Glutamatergic neuron (in vitro differentiated cells): ENCODE data around the gene PTTG2. TPM values are rescaled to one million over a fixed set of nuclear protein-coding genes. Genes with fewer than 3 reads are reported as not detected.
"Not testable (repeated sequence)": the region's sequence is repeated elsewhere in the genome, so short reads cannot be mapped to it uniquely, and the experiment has no call there.

Source experiments
- DNase-seq: peaks from one replicate; pipeline ENCODE4 v3.0.0; 2022
- H3K27ac Mint-ChIP-seq: one replicate; pipeline ENCODE4 v1.8.0; 2020; ENCODE audit warnings: mild to moderate bottlenecking, mixed read lengths, inconsistent platforms; ENCODE audit not compliant: unreplicated experiment
- H3K27me3 Mint-ChIP-seq: one replicate; pipeline ENCODE4 v1.8.0; 2020; ENCODE audit warnings: mild to moderate bottlenecking, moderate library complexity, mixed read lengths, inconsistent platforms; ENCODE audit not compliant: unreplicated experiment
- H3K36me3 Mint-ChIP-seq: one replicate; pipeline ENCODE4 v1.8.0; 2020; ENCODE audit warnings: mild to moderate bottlenecking, mixed read lengths, inconsistent platforms; ENCODE audit not compliant: unreplicated experiment
- H3K4me1 Mint-ChIP-seq: one replicate; pipeline ENCODE4 v1.8.0; 2020; ENCODE audit warnings: mild to moderate bottlenecking, low read depth, mixed read lengths, inconsistent platforms; ENCODE audit not compliant: unreplicated experiment
- H3K4me3 Mint-ChIP-seq: one replicate; pipeline ENCODE4 v1.8.0; 2020; ENCODE audit warnings: mild to moderate bottlenecking, mixed read lengths, inconsistent platforms; ENCODE audit not compliant: unreplicated experiment
- H3K9me3 Mint-ChIP-seq: one replicate; pipeline ENCODE4 v1.8.0; 2020; ENCODE audit warnings: mild to moderate bottlenecking, moderate library complexity, mixed read lengths, inconsistent platforms; ENCODE audit not compliant: unreplicated experiment
- long read RNA-seq: library from polyadenylated mRNA; unstranded; transcript quantifications from one replicate; pipeline ENCODE4 v2.0.0, GENCODE V29; 2020; ENCODE audit not compliant: unreplicated experiment
- total RNA-seq: library from RNA; stranded (reverse); fragmentation: NEBNext Ultra II Directional; extraction: Animal tissue kit (Norgen Biotek cat#: 25700); gene quantifications from one replicate; pipeline ENCODE4 v1.2.1, GENCODE V29; 2021; ENCODE audit not compliant: unreplicated experiment
- TF ChIP-seq, protein P1 (sequence below): fragments of 200-600 bp; sonication (generic); IDR thresholded peaks from one replicate; pipeline ENCODE4 v1.5.0; 2021; ENCODE audit not compliant: partially characterized antibody, unreplicated experiment

The PTTG2 gene
- not detected for total RNA-seq
- long read RNA-seq, result 0 reads

DNA sequence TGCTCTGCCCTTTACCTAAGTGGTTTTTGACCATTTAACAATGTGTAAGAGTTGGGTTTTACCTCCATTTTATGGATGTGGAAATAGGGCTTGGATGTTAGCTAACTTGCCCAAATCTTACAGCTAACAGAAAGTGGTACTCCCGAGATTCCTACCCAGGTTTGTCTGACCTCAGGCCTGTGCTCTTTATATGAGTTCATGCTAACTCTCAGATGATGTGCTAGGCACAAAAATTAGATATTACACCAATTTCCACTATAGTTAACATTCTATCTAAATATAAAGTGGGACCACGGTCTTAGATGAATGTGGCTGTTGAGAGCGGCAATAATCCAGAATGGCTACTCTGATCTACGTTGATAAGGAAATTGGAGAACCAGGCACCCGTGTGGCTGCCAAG, at the start of gene PTTG2:
Gene PTTG2 (plus strand): TSS at position 301 of the 400 bp plus-strand sequence. CDS start 37 bp downstream, at position 338.
- H3K36me3 Mint-ChIP-seq, result peaks cover 5% of the 10 kb centered on the region
- TF ChIP-seq, protein P1, sequence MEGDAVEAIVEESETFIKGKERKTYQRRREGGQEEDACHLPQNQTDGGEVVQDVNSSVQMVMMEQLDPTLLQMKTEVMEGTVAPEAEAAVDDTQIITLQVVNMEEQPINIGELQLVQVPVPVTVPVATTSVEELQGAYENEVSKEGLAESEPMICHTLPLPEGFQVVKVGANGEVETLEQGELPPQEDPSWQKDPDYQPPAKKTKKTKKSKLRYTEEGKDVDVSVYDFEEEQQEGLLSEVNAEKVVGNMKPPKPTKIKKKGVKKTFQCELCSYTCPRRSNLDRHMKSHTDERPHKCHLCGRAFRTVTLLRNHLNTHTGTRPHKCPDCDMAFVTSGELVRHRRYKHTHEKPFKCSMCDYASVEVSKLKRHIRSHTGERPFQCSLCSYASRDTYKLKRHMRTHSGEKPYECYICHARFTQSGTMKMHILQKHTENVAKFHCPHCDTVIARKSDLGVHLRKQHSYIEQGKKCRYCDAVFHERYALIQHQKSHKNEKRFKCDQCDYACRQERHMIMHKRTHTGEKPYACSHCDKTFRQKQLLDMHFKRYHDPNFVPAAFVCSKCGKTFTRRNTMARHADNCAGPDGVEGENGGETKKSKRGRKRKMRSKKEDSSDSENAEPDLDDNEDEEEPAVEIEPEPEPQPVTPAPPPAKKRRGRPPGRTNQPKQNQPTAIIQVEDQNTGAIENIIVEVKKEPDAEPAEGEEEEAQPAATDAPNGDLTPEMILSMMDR, result no peak
- no peak for DNase-seq
- H3K27ac Mint-ChIP-seq, result no peak within 1 kb of the TSS
- no peak within 1 kb of the TSS for H3K4me3 Mint-ChIP-seq
- H3K27me3 Mint-ChIP-seq, result peaks cover 4% of the 10 kb centered on the region
- no peaks in the 10 kb centered on the region for H3K4me1 Mint-ChIP-seq
- H3K9me3 Mint-ChIP-seq, result no peaks in the 10 kb centered on the region

DNA sequence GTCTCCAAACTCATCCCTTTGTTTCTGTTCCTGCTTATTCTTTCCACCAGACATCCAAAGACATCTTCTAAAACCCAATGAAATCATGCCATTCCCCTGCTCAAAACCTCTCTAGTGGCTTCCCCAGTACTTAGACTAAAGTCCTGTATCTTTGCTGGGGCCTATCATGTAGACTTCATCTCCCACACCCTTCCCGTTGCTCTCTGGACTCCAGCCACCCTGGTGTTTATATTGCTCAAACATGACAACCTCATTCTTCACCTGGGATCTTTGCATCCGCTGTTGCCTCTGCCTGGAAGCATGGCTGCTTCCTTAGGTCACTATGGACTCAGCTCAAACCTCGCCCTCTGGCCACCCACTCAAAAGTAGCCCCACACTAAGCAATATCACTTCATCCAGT, 45.7 kb upstream of the PTTG2 start:
- H3K27ac Mint-ChIP-seq, result no peak overlapping the region
- no peaks in the 10 kb centered on the region for H3K36me3 Mint-ChIP-seq
- no peaks in the 10 kb centered on the region for H3K27me3 Mint-ChIP-seq
- TF ChIP-seq, protein P1, result no peak
- H3K9me3 Mint-ChIP-seq, result no peaks in the 10 kb centered on the region
- no peak overlapping the region for H3K4me3 Mint-ChIP-seq
- H3K4me1 Mint-ChIP-seq, result no peaks in the 10 kb centered on the region
- no peak for DNase-seq

DNA sequence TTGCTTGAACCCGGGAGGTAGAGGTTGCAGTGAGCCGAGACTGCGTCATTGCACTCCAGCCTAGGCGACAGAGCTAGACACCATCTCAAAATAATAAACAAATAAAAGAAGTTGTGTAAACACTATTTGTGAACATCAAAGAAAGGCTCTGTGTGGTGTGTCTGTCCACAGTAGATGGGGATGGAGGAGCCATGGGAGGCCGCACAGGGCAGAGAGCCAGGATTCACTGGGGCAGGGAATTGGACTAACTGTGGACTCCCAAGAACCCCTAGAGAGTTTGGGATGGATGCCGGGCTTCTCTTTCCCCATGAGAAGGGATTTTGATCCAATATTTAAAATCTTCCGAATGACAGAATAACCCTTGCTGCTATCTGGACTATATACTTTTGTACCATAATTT, 42.8 kb upstream of the PTTG2 start:
- Mint-ChIP-seq H3K4me1 (no peaks in the 10 kb centered on the region), H3K27ac (no peak overlapping the region), H3K36me3 (no peaks in the 10 kb centered on the region), H3K9me3 (no peaks in the 10 kb centered on the region), H3K4me3 (no peak overlapping the region), H3K27me3 (no peaks in the 10 kb centered on the region)
- DNase-seq, result no peak
- TF ChIP-seq, protein P1, result no peak

DNA sequence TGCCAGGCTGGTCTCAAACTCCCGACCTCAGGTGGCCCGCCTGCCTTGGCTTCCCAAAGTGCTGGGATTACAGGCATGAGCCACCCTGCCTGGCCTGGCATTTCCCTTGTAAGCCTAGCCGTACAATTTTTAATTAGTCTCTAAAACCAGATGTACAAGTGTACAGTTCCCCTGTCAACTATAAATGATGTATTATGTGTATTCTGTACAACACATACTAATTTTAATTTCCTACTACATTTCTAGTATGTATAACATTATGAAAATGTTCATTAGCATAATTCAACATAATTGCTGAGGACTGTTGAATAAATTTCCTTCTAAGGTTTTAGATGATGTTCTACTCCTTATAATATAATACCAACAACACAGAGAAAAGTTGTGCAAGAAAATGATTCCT, 41.5 kb upstream of the PTTG2 start:
- peaks cover 1% of the 10 kb centered on the region for H3K9me3 Mint-ChIP-seq
- TF ChIP-seq, protein P1, result no peak
- no peak overlapping the region for H3K4me3 Mint-ChIP-seq
- H3K36me3 Mint-ChIP-seq, result no peaks in the 10 kb centered on the region
- H3K27ac Mint-ChIP-seq, result no peak overlapping the region
- DNase-seq, result no peak
- no peaks in the 10 kb centered on the region for H3K4me1 Mint-ChIP-seq
- no peaks in the 10 kb centered on the region for H3K27me3 Mint-ChIP-seq

GRCh38 chr4:37922328-37922727, 37.9 kb upstream of the PTTG2 start:
- Mint-ChIP-seq H3K27ac (no peak overlapping the region), H3K4me3 (no peak overlapping the region), H3K27me3 (no peaks in the 10 kb centered on the region), H3K4me1 (no peaks in the 10 kb centered on the region), H3K9me3 (peaks cover 1% of the 10 kb centered on the region), H3K36me3 (no peaks in the 10 kb centered on the region)
- no peak for DNase-seq
- TF ChIP-seq, protein P1, result no peak

- not testable (repeated sequence) for DNase-seq, H3K4me1 Mint-ChIP-seq, H3K9me3 Mint-ChIP-seq, H3K27me3 Mint-ChIP-seq, H3K4me3 Mint-ChIP-seq, H3K36me3 Mint-ChIP-seq, H3K27ac Mint-ChIP-seq
These were observed 37.1 kb upstream of the PTTG2 start for GRCh38 chr4:37923089-37923488.
